HG02678 (cell line): ENCODE data around the gene SLC19A3.

Experiments
- ATAC-seq: cut with Tn5 transposase; IDR thresholded peaks from one replicate; pipeline ENCODE4 v1.9.1; 2021; ENCODE audit warnings: mild to moderate bottlenecking, moderate library complexity; ENCODE audit not compliant: unreplicated experiment

Gene SLC19A3

GRCh38 chr2:227634201-227634600 lies 83.6 kb downstream of the SLC19A3 start:
- no peak for ATAC-seq
